HEK293T (cell line): Measurements from ENCODE around the gene ARHGAP25.

Source experiments
- CTCF ChIA-PET: fragments of 350-600 bp; formaldehyde crosslinking; extraction: SDS; loops from one replicate; lab custom pipeline; 2021; ENCODE audit warnings: antibody characterized with exemption, inconsistent platforms; lab: Yijun Ruan, JAX
- POLR2A ChIA-PET: fragments of 350-600 bp; formaldehyde crosslinking; extraction: SDS; loops from one replicate; lab custom pipeline; 2020; ENCODE audit warnings: antibody characterized with exemption, inconsistent platforms; lab: Yijun Ruan, JAX
- DNase-seq: peaks from one replicate; pipeline ENCODE4 v3.0.0; 2012; ENCODE audit warnings: mixed read lengths; ENCODE audit errors: extremely low spot score
- ARNT ChIP-seq: fragments of 450-650 bp; IDR thresholded peaks from 2 replicates; pipeline ENCODE4 v1.6.1; 2017; ENCODE audit warnings: mild to moderate bottlenecking
- BHLHE40 ChIP-seq: fragments of 450-650 bp; IDR thresholded peaks from 2 replicates; pipeline ENCODE4 v1.6.1; 2016; ENCODE audit warnings: mild to moderate bottlenecking, moderate library complexity, borderline replicate concordance
- CTBP1 ChIP-seq: fragments of 450-650 bp; IDR thresholded peaks from 2 replicates; pipeline ENCODE4 v1.6.1; 2016; ENCODE audit warnings: borderline replicate concordance
- ELF4 ChIP-seq: fragments of 450-650 bp; IDR thresholded peaks from 2 replicates; pipeline ENCODE4 v1.6.1; 2017; ENCODE audit warnings: antibody characterized with exemption
- FOXA1 ChIP-seq: fragments of 450-650 bp; IDR thresholded peaks from 2 replicates; pipeline ENCODE4 v1.6.1; 2016; ENCODE audit warnings: mild to moderate bottlenecking
- FOXK2 ChIP-seq: fragments of 450-650 bp; IDR thresholded peaks from 2 replicates; pipeline ENCODE4 v1.6.1; 2016; ENCODE audit warnings: mild to moderate bottlenecking
- FOXM1 ChIP-seq: fragments of 450-650 bp; IDR thresholded peaks from 2 replicates; pipeline ENCODE4 v1.6.1; 2017; ENCODE audit warnings: mild to moderate bottlenecking, borderline replicate concordance
- HDGF ChIP-seq: fragments of 450-650 bp; IDR thresholded peaks from 2 replicates; pipeline ENCODE4 v1.6.1; 2017; ENCODE audit warnings: antibody characterized with exemption, borderline replicate concordance
- L3MBTL2 ChIP-seq: fragments of 450-650 bp; conservative IDR thresholded peaks from 2 replicates; pipeline ENCODE4 v1.6.1; 2016; ENCODE audit warnings: mild to moderate bottlenecking
- LEF1 ChIP-seq: fragments of 450-650 bp; IDR thresholded peaks from 2 replicates; pipeline ENCODE4 v1.6.1; 2017; ENCODE audit warnings: mild to moderate bottlenecking, borderline replicate concordance
- NFRKB ChIP-seq: fragments of 450-650 bp; IDR thresholded peaks from 2 replicates; pipeline ENCODE4 v1.6.1; 2016; ENCODE audit warnings: mild to moderate bottlenecking, moderate library complexity
- PKNOX1 ChIP-seq: fragments of 450-650 bp; IDR thresholded peaks from 2 replicates; pipeline ENCODE4 v1.6.1; 2016
- SP1 ChIP-seq: fragments of 450-650 bp; IDR thresholded peaks from 2 replicates; pipeline ENCODE4 v1.6.1; 2017
- SUZ12 ChIP-seq: fragments of 450-650 bp; IDR thresholded peaks from 2 replicates; pipeline ENCODE4 v1.6.1; 2016; ENCODE audit warnings: mild to moderate bottlenecking
- TARDBP ChIP-seq: fragments of 450-650 bp; IDR thresholded peaks from 2 replicates; pipeline ENCODE4 v1.6.1; 2016
- ZNF384 ChIP-seq: fragments of 450-650 bp; IDR thresholded peaks from 2 replicates; pipeline ENCODE4 v1.6.1; 2016

The ARHGAP25 gene

GRCh38 chr2:68854476-68854875, 119.9 kb downstream of the ARHGAP25 start:
- POLR2A ChIA-PET: no interaction called here
- CTCF ChIA-PET: interaction anchor here (1.5 kb wide), 1 partner anchor 103 kb away, joined by 6 read pairs; no protein-coding TSS in a partner anchor
- DNase-seq: no peak
- no peak for TF ChIP-seq TARDBP
- TF ChIP-seq FOXM1: no peak
- no peak for TF ChIP-seq SP1
- no peak for TF ChIP-seq NFRKB
- no peak for TF ChIP-seq BHLHE40
- TF ChIP-seq L3MBTL2: no peak
- TF ChIP-seq SUZ12: no peak
- TF ChIP-seq FOXA1: no peak
- TF ChIP-seq LEF1: no peak
- TF ChIP-seq CTBP1: no peak
- TF ChIP-seq ELF4: no peak
- no peak for TF ChIP-seq ARNT
- TF ChIP-seq PKNOX1: no peak
- TF ChIP-seq ZNF384: no peak
- no peak for TF ChIP-seq FOXK2
- TF ChIP-seq HDGF: no peak

- TF ChIP-seq SUZ12 (no peak), SP1 (no peak)
- DNase-seq: no peak
- ChIA-PET POLR2A (no interaction called here), CTCF (interaction anchor here (1.5 kb wide), 1 partner anchor 104 kb away, joined by 6 read pairs; no protein-coding TSS in a partner anchor)
Measured at GRCh38 chr2:68855550-68855949, 120.9 kb downstream of the ARHGAP25 start.

- ChIA-PET CTCF (no interaction called here), POLR2A (no interaction called here)
- DNase-seq: no peak
- TF ChIP-seq NFRKB (no peak), PKNOX1 (no peak), FOXM1 (no peak), ARNT (no peak), SP1 (no peak), SUZ12 (no peak), LEF1 (no peak)
Measured at GRCh38 chr2:68857202-68857845, 122.7 kb downstream of the ARHGAP25 start.

- POLR2A ChIA-PET: interaction anchor here (0.6 kb wide), 1 partner anchor 48 kb away, joined by 3 read pairs; no protein-coding TSS in a partner anchor
- DNase-seq: no peak
- TF ChIP-seq SP1 (no peak), ARNT (no peak), ZNF384 (no peak), TARDBP (no peak), L3MBTL2 (no peak), CTBP1 (no peak), HDGF (no peak), ELF4 (no peak), NFRKB (no peak), FOXK2 (no peak), BHLHE40 (no peak), FOXA1 (no peak), SUZ12 (no peak), PKNOX1 (no peak), LEF1 (no peak), FOXM1 (no peak)
- CTCF ChIA-PET: no interaction called here
Measured at GRCh38 chr2:68857855-68858456, 123.3 kb downstream of the ARHGAP25 start.

GRCh38 chr2:68860111-68860510, 125.5 kb downstream of the ARHGAP25 start:
- CTCF ChIA-PET: no interaction called here
- POLR2A ChIA-PET: no interaction called here
- no peak for DNase-seq
- no peak for TF ChIP-seq TARDBP
- no peak for TF ChIP-seq FOXK2
- TF ChIP-seq FOXA1: no peak

GRCh38 chr2:68861330-68861729, 126.7 kb downstream of the ARHGAP25 start:
- CTCF ChIA-PET: no interaction called here
- no peak for DNase-seq
- TF ChIP-seq SUZ12 (no peak), FOXK2 (no peak), FOXM1 (no peak), CTBP1 (no peak), ZNF384 (no peak), ELF4 (no peak), SP1 (no peak), PKNOX1 (no peak), ARNT (no peak), BHLHE40 (no peak), TARDBP (no peak), L3MBTL2 (no peak), NFRKB (no peak), HDGF (no peak), LEF1 (no peak), FOXA1 (no peak)
- POLR2A ChIA-PET: no interaction called here
